Body of pancreas (tissue), 4 donors: ENCODE results near the gene NUTF2. TPM values are rescaled to one million over a fixed set of nuclear protein-coding genes. Genes with fewer than 3 reads are reported as not detected.
"Not testable (repeated sequence)": the region's sequence is repeated elsewhere in the genome, so short reads cannot be mapped to it uniquely, and the experiment has no call there.

Source experiments
- ATAC-seq: fragments of 150-250 bp; one replicate; pipeline ENCODE4 v1.9.1; 2016
- DNase-seq, 4 donors: peaks; one replicate each; pipeline ENCODE4 v3.0.0-alpha.2; 2019
- H3K27ac ChIP-seq, 4 donors: fragments of 200-600 bp; sonication (generic); 1 replicate in 3 of 4; 2 replicates in 1 of 4; pipeline versions ENCODE4 v1.5.1 to v1.6.1; 2016 to 2019; ENCODE audit warnings: mild to moderate bottlenecking in 1 of 4, mixed read lengths in 1 of 4, moderate library complexity in 1 of 4
- H3K27me3 ChIP-seq, 2 donors: fragments of 200-600 bp; sonication (generic); one replicate each; pipeline ENCODE4 v1.6.0; 2016; ENCODE audit warnings: mild to moderate bottlenecking in 1 of 2
- H3K36me3 ChIP-seq, 2 donors: fragments of 200-600 bp; sonication (generic); replicated peaks in 1 of 2; 2 replicates each; pipeline ENCODE4 v1.5.1; 2016; ENCODE audit warnings: low read depth in 2 of 2; ENCODE audit not compliant: insufficient read depth in 1 of 2
- H3K4me1 ChIP-seq: fragments of 200-600 bp; sonication (generic); one replicate; pipeline ENCODE4 v1.6.0; 2016
- H3K4me3 ChIP-seq, 2 donors: fragments of 200-600 bp; sonication (generic); 1 replicate in 1 of 2; 2 replicates in 1 of 2; pipeline ENCODE4 v1.5.1; 2016 to 2019
- H3K9me3 ChIP-seq, 3 donors: fragments of 200-600 bp; sonication (generic); 1 replicate in 2 of 3; 2 replicates in 1 of 3; pipeline ENCODE4 v1.5.1; 2016
- CTCF ChIP-seq, 7 experiments: fragments of 450-650 bp in 4 of 7; fragments of 200-600 bp in 3 of 7; sonication (generic) in 3 of 7; IDR thresholded peaks; one replicate each; pipeline ENCODE4 v1.5.1; 2016 to 2019; ENCODE audit warnings: antibody characterized with exemption in 7 of 7
- POLR2A ChIP-seq, 3 donors: fragments of 450-650 bp; IDR thresholded peaks; one replicate each; pipeline ENCODE4 v1.6.1; 2016; ENCODE audit warnings: antibody characterized with exemption in 3 of 3, mild to moderate bottlenecking in 2 of 3
- WGBS, 2 donors: methylation state at CpG; one replicate each; pipeline ENCODE4 v1.1.5; 2017; 5-methylcytosine and 5-hydroxymethylcytosine counted together
- intact Hi-C: fragments of 100-400 bp; cut with DNase I; formaldehyde crosslinking; loops from one replicate; pipeline ENCODE4 v1.15.1; 2023
- total RNA-seq, 2 donors: library from RNA; depleted of rRNA; stranded (reverse); fragments of >200 nt; gene quantifications; one replicate each; pipeline ENCODE4 v1.1.0, GENCODE V29; 2016

Gene NUTF2
- total RNA-seq, 2 donors from 2014 or later = 39.2 to 42.8 TPM

GRCh38 chr16:67833415-67834241 lies 13.1 kb upstream of the NUTF2 start:
- WGBS, 2 donors = 0% methylated on average over 15 to 49 of the region's 49 CpGs
- ATAC-seq = peak; percentile 99
- H3K4me3 ChIP-seq = peak overlapping the region; percentile 57 to 72
- TF ChIP-seq POLR2A (IDR thresholded peaks at IDR 0.05) (peak; percentile 67 to 88 (median 86)), CTCF (IDR thresholded peaks at IDR 0.05) (no peak)
- intact Hi-C loops = no loop called here
- H3K9me3 ChIP-seq = no peaks in the 10 kb centered on the region
- H3K27ac ChIP-seq = peak overlapping the region; percentile 1 to 58 (median 47)
- H3K4me1 ChIP-seq = peaks cover 20% of the 10 kb centered on the region
- DNase-seq = peak; percentile 93 to 94 (median 93)
- H3K27me3 ChIP-seq = no peaks in the 10 kb centered on the region
- peaks cover 0 to 12% of the 10 kb centered on the region in 2 donors for H3K36me3 ChIP-seq

- Histone ChIP-seq H3K4me1 (peaks cover 20% of the 10 kb centered on the region), H3K4me3 (peak overlapping the region in 1 of 2 donors; percentile 72), H3K9me3 (no peaks in the 10 kb centered on the region), H3K36me3 (peaks cover 0 to 10% of the 10 kb centered on the region in 2 donors), H3K27ac (peak overlapping the region in 1 of 4 donors; percentile 1), H3K27me3 (no peaks in the 10 kb centered on the region)
- WGBS, 2 donors = 70 to 72% methylated on average over 10 of the region's 10 CpGs
- ATAC-seq (no peak), DNase-seq (no peak)
- TF ChIP-seq POLR2A (IDR thresholded peaks at IDR 0.05) (no peak), CTCF (IDR thresholded peaks at IDR 0.05) (no peak)
- intact Hi-C loops = no loop called here
These were observed 12.5 kb upstream of the NUTF2 start for GRCh38 chr16:67834242-67834614.

DNA sequence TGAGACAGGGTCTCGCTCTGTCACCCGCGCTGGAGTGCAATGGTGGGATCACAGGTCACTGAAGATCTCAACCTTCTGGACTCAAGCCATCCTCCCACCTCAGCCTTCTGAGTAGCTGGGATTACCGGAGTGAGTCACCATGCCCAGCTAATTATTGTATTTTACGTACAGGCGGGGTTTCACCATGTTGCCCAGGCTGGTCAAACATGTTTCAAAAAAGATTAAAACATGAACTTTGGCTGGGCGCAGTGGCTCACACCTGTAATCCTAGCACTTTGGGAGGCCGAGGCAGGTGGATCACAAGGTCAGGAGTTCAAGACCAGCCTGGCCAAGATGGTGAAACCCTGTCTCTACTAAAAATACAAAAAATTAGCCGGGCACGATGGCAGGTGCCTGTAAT lies 9.5 kb upstream of the NUTF2 start:
- ATAC-seq, intact Hi-C loops, DNase-seq, H3K9me3 ChIP-seq, H3K27me3 ChIP-seq, H3K4me3 ChIP-seq, H3K27ac ChIP-seq, H3K36me3 ChIP-seq: not testable (repeated sequence)
- peaks cover 22% of the 10 kb centered on the region for H3K4me1 ChIP-seq
- 82 to 89% methylated on average over 10 of the region's 10 CpGs for WGBS, 2 donors

DNA sequence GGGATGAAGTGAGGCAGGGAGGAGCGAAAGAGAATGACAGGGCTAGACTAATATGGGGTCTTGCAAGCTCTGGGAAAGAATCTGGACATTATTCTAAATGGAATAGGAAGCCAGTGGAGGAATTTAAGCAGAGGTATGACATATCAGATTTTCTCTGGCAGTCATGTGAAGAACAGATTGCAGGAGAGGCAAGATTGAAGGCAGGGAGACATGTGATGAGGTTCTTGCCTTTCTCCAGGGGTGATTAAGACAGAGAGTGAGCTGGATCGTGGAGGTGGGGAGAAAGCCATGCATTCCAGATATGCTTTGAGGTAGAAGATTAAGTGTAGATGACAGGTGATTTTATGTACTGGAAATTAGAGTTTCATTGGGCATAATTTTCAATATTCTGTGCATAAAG lies 8.9 kb upstream of the NUTF2 start:
- H3K9me3 ChIP-seq = no peaks in the 10 kb centered on the region
- no peak overlapping the region for H3K4me3 ChIP-seq
- H3K4me1 ChIP-seq = peaks cover 20% of the 10 kb centered on the region
- 76 to 91% methylated on average over 2 of the region's 2 CpGs for WGBS, 2 donors
- ATAC-seq (no peak), DNase-seq (no peak)
- H3K36me3 ChIP-seq = no peaks in the 10 kb centered on the region
- H3K27ac ChIP-seq = no peak overlapping the region
- TF ChIP-seq POLR2A (IDR thresholded peaks at IDR 0.05) (no peak), CTCF (IDR thresholded peaks at IDR 0.05) (no peak)
- intact Hi-C loops = no loop called here
- no peaks in the 10 kb centered on the region for H3K27me3 ChIP-seq

DNA sequence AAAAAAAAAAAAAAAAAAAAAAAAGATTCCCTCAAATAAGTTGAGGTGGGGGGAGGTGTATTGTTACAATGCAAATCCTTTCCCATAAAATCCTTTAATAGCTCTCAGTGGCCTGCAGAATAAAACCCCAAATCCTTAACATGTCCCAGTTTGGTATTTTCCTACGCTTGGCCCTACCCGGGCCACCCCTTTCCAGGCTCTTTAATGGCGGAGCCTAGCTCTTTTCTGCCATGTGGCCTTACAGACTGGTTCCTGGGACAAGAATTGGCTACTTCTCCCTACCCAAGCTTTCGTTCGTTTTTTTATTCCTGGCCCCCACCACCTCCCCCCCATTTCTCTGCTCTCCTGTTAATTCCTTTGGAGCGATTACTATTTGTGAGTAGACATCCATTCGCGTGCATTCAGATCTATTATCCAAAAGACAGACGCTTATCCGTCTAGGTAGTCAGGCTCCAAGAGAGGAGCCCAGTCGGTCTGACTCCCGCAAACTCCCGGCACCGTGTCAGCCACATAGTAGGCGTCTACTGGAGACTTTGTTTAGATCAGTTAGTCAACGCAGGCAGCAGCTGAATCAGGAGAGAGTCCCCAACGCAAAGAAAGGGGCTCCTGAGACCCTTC lies 5.4 kb upstream of the NUTF2 start:
- Histone ChIP-seq H3K27ac (peak overlapping the region; percentile 96 to 99 (median 98)), H3K36me3 (no peaks in the 10 kb centered on the region), H3K9me3 (no peaks in the 10 kb centered on the region), H3K4me3 (no peak overlapping the region), H3K4me1 (peaks cover 42% of the 10 kb centered on the region), H3K27me3 (no peaks in the 10 kb centered on the region)
- intact Hi-C loops = no loop called here
- DNase-seq (no peak), ATAC-seq (no peak)
- TF ChIP-seq CTCF (IDR thresholded peaks at IDR 0.05) (no peak), POLR2A (IDR thresholded peaks at IDR 0.05) (no peak)
- WGBS, 2 donors = 44 to 66% methylated on average over 9 to 17 of the region's 17 CpGs
